NOMO-1 (cell line): ENCODE results near the gene FAM24A.
"Not testable (repeated sequence)": the region's sequence is repeated elsewhere in the genome, so short reads cannot be mapped to it uniquely, and the experiment has no call there.

Experiments
- DNase-seq, 2 experiments: peaks; one replicate each; lab custom pipeline; 2025; ENCODE audit not compliant: unreplicated experiment in 2 of 2; lab: John Stamatoyannopoulos, UW

The FAM24A gene, protein sequence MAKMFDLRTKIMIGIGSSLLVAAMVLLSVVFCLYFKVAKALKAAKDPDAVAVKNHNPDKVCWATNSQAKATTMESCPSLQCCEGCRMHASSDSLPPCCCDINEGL

GRCh38 chr10:122910310-122910709 lies at the start of gene FAM24A:
Gene FAM24A (plus strand): TSS chr10:122910610. CDS start chr10:122911635, 1,025 bp downstream.
- no peak for DNase-seq

- DNase-seq: no peak
Measured at GRCh38 chr10:122861711-122862161, 48.7 kb upstream of the FAM24A start.

GRCh38 chr10:122863216-122864193 lies 46.9 kb upstream of the FAM24A start:
- DNase-seq: no peak

DNA sequence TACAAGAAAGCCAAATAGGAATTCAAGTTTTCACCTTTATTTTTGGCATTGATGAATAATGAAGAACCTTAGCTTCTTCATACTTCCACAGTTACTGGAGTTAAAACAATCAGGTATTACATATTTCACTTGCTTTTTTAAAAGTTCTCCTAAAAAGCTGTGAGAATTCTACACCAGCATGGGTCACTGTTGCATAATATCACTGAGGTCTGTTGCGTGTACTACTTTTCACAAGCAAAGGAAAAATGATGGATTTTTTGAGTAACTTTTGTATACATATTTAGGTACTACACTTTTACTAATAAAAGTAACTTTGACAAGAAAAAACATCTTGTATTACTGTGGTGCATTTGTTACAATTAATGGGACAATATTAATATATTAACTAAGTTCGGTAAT lies 46.2 kb upstream of the FAM24A start:
- no peak for DNase-seq

DNA sequence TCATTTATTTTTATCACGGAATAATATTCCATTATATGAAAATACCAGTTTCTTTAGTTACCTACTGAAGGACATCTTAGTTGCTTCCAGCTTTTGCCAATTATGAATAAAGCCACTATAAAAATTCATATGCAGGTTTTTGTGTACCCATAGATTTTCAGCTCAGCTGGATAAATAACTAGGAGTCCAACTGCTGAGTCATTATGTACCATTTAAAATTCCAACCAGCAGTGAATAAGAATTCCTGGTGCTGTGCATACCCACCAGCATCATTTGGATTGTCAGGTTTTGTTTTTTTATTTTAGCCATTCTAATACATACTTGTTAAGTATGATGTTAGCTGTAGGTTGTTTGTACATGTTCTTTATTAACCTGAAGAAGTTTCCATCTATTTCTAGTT lies 45.5 kb upstream of the FAM24A start:
- no peak for DNase-seq

DNA sequence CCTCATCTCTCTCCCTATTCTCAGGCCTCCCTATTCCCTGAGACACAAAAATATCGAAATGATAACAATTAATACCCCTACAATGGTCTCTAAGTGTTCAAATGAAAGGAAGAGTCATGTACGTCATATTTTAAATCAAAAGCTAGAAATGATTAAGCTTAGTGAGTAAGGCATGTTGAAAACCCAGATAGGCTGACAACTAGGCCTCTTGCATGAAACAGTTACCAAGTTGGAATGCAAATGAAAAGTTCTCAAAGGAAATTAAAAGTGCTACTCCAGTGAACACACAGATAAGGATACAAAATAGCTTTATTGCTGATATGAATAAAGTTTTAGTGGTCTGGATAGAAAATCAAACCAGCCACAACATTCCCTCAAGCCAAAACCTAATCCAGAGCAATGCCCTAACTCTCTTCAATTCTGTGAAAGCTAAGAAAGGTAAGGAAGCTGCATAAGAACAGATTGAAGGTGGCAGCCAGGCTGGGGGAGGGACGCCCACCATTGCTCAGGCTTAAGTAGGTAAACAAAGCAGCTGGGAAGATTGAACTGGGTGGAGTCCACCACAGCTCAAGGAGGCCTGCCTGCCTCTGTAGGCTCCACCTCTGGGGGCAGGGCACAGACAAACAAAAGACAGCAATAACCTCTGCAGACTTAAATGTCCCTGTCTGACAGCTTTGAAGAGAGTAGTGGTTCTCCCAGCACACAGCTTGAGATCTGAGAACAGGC lies 43.5 kb upstream of the FAM24A start:
- DNase-seq: not testable (repeated sequence)

DNA sequence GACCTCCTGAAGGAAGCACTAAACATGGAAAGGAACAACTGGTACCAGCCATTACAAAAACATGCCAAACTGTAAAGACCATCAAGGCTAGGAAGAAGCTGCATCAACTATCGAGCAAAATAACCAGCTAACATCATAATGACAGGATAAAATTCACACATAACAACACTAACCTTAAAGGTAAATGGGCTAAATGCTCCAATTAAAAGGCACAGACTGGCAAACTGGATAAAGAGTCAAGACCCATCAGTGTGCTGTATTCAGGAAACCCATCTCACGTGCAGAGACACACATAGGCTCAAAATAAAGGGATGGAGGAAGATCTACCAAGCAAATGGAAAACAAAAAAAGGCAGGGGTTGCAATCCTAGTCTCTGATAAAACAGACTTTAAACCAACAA lies 41.6 kb upstream of the FAM24A start:
- not testable (repeated sequence) for DNase-seq

GRCh38 chr10:122871947-122872346 lies 38.5 kb upstream of the FAM24A start:
- not testable (repeated sequence) for DNase-seq

- no peak for DNase-seq
Measured at GRCh38 chr10:122875843-122876466, 34.5 kb upstream of the FAM24A start.

- DNase-seq: no peak
Measured at GRCh38 chr10:122876467-122876855, 33.9 kb upstream of the FAM24A start.

- no peak for DNase-seq
Measured at GRCh38 chr10:122877264-122877663, 33.1 kb upstream of the FAM24A start.

DNA sequence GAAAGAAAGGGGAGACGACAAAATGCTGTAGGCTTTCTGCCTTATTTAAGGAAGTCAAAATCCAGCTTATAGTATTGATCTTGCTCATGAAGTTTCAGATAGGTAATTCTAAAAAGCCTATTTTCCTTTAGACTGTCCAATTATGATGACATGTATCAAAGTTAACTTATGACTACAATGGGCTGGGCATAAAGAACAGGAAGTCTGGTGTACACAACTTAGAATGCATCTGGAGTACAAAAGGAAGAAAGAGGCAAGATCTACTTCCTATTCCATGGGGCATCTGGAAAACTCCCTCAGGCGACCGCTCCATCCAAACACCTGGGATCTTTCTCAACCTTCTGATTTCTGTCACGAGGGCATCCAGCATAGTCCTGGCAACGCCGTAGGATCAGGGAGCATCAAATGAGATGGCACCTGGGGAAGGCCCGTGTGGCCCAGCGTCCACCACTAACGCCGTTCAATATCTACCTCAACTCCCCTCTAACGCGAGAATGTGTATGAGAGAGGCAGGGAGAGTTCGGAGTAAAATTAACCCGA lies 31.5 kb upstream of the FAM24A start:
- peak; percentile 10 to 47 for DNase-seq

- DNase-seq: peak; percentile 95 to 96
Measured at GRCh38 chr10:122879339-122880273, 30.8 kb upstream of the FAM24A start, which contains the start of gene FAM24B. Gene FAM24B (minus strand): TSS chr10:122879581. CDS start chr10:122850515, 29,066 bp downstream.

GRCh38 chr10:122882766-122883165 lies 27.6 kb upstream of the FAM24A start:
- DNase-seq: no peak

DNA sequence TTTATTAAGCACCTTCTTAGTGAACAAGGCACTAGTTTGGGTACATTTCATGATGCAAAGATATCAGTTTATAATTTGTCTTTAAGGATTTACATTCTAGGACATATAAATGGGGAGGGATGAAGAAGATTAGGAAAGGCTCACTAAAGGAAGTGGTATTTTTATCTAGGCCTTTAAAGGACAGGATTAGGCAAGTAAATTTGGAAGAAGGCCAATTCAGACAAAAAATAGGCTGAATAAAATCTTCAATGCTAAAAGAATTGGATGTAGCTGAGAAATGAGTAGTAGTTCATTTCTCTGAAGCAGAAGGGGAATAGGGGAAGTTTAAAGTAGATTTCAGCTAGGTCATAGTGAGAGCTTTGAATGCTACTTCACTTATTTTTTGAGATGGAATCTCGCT lies 26.2 kb upstream of the FAM24A start:
- no peak for DNase-seq

DNA sequence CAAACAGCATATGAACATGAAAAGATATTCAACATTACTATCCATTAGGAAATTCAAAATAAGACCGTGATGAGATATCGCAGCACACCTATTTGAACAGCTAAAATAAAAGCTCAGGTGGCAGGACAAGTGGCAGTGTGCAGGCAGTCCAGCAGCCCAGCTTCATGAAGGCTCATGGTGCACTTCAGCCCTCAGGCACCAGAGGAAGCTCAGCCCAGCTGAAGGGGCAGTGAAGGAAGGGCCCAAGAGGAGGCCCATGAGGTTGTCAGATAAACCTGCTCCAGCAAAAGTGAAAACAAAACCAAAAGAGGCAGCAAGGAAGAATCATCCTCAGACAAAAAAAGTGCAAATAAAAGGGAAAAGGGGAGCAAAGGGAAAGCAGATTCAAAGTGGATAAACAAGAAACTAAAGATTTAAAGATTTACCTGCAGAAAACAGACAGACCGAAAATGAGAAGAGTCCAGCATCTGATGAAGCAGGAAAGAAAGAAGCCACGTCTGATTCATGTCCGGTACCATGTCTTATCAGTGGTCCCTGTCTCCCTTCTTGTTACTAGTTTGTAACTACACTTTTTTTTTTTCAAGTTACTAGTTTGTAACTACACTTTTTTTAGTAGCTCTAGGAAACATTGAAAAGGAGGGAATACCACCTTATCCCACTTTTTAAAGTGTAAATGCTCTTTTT lies 16.0 kb upstream of the FAM24A start:
- DNase-seq: no peak

DNA sequence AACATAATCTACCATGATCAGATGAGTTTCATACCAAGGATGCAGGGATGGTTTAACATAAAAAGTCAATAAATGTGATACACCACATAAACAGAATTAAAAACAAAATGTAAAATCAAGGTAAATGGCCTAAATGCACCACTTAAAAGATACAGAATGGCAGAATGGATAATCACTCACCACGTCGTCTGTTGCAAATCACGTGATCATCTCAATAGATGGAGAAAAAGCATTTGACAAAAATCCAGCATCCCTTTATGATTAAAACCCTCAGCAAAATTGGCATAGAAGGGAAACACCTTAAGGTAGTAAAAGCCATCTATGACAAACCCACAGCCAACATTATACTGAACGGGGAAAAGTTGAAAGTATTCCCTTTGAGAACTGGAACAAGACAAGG lies 6.5 kb upstream of the FAM24A start:
- DNase-seq: not testable (repeated sequence)

DNA sequence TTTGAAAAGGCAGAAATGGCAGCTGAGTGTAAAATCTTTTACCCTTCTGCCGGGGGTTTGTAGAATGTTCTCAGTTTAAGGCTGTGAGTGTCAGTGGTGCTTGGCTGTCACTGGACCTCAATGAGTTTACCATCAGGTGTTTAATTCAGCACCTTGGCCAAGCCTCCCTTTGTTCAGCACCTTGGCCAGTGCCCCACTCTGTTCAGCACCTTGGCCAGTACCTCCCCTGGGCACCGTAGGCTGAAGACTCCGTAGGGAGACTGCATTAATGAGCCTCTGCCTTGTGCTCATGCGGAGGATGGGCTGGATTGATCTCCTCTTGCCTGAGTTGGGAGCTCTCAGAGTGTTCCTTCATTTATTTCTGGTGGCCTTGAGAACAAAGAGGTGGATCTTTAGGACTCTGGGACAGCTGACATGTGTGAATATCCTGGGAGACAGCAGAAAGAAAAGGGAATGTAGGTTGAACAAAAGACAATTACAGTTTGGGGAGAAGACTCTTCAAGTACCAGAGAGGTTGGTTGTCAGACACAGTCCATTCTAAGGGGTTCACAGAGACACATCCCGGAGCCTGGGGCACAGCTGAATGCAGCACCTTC lies 1.6 kb downstream of the FAM24A start:
- DNase-seq: peak; percentile 24 to 29
